ENCODE results near the gene PNMA1. TPM values are rescaled to one million over a fixed set of nuclear protein-coding genes. Genes with fewer than 3 reads are reported as not detected.
A peak's percentile ranks its signal among the peaks of the same experiment; 100 is the strongest.
"Not testable (repeated sequence)": the region's sequence is repeated elsewhere in the genome, so short reads cannot be mapped to it uniquely, and the experiment has no call there.

Gene PNMA1
- total RNA-seq, 1 experiment from 2014 or later, result 20.4 TPM

GRCh38 chr14:73717711-73718417, 3.7 kb upstream of the PNMA1 start:
- no peak for DNase-seq (ENCODE audit: low read depth)

GRCh38 chr14:73717266-73717665, 3.1 kb upstream of the PNMA1 start:
- peak; percentile 40 for DNase-seq (ENCODE audit: low read depth)

- no peak for DNase-seq (ENCODE audit: low read depth)
Observed at GRCh38 chr14:73715707-73716106, 1.5 kb upstream of the PNMA1 start.

GRCh38 chr14:73714656-73715081, 485 bp upstream of the PNMA1 start:
- DNase-seq (ENCODE audit: low read depth), result peak; percentile 29

- no peak for DNase-seq (ENCODE audit: low read depth)
Observed at GRCh38 chr14:73713206-73713802, 880 bp downstream of the PNMA1 start.

GRCh38 chr14:73712540-73713180, 1.5 kb downstream of the PNMA1 start:
- peak; percentile 36 for DNase-seq (ENCODE audit: low read depth)

- DNase-seq (ENCODE audit: low read depth), result no peak
Observed at GRCh38 chr14:73712071-73712506, 2.1 kb downstream of the PNMA1 start.

GRCh38 chr14:73710737-73711136, 3.4 kb downstream of the PNMA1 start:
- no peak for DNase-seq (ENCODE audit: low read depth)

GRCh38 chr14:73709904-73710469, 4.2 kb downstream of the PNMA1 start:
- no peak for DNase-seq (ENCODE audit: low read depth)

GRCh38 chr14:73708076-73708475, 6.1 kb downstream of the PNMA1 start:
- DNase-seq (ENCODE audit: low read depth), result not testable (repeated sequence)

- DNase-seq (ENCODE audit: low read depth), result no peak
Observed at GRCh38 chr14:73700325-73700724, 13.9 kb downstream of the PNMA1 start.

GRCh38 chr14:73696466-73697400, 17.5 kb downstream of the PNMA1 start:
- DNase-seq (ENCODE audit: low read depth), result peak; percentile 72

- no peak for DNase-seq (ENCODE audit: low read depth)
Observed at GRCh38 chr14:73695997-73696396, 18.2 kb downstream of the PNMA1 start.

- DNase-seq (ENCODE audit: low read depth), result no peak
Observed at GRCh38 chr14:73695082-73695481, 19.1 kb downstream of the PNMA1 start.

GRCh38 chr14:73694083-73694482, 20.1 kb downstream of the PNMA1 start:
- no peak for DNase-seq (ENCODE audit: low read depth)

- DNase-seq (ENCODE audit: low read depth), result no peak
Observed at GRCh38 chr14:73686901-73687300, 27.3 kb downstream of the PNMA1 start.

GRCh38 chr14:73685328-73685727, 28.9 kb downstream of the PNMA1 start:
- DNase-seq (ENCODE audit: low read depth), result no peak

- DNase-seq (ENCODE audit: low read depth), result no peak
Observed at GRCh38 chr14:73684627-73685026, 29.6 kb downstream of the PNMA1 start.

GRCh38 chr14:73680821-73681220, 33.4 kb downstream of the PNMA1 start:
- DNase-seq (ENCODE audit: low read depth), result no peak

- no peak for DNase-seq (ENCODE audit: low read depth)
Observed at GRCh38 chr14:73678698-73679097, 35.5 kb downstream of the PNMA1 start.

- DNase-seq (ENCODE audit: low read depth), result no peak
Observed at GRCh38 chr14:73674986-73675385, 39.2 kb downstream of the PNMA1 start.

GRCh38 chr14:73667854-73668253, 46.3 kb downstream of the PNMA1 start:
- no peak for DNase-seq (ENCODE audit: low read depth)

Data from RPMI7951 (cell line).